ENCODE results near the gene CNOT4.

CNOT4 gene

DNA sequence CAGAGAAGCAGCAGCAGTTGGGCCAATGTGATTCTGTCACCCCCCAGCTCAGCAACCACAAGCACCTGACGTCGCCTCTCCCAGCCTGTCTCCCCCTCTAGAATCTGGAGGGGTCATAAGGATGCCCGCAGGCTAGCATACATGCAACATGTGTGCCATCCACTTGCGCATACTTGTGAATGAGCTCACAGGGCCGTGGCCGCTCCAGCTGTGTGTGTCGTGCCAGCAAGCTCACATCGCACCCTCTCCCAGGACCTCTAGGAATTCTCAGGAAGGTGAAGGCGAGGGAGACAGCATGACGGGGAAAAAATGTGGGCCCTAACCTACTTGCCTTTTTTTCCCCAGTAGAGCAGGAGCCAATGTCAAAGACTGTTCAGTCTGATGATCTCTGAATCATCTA, 195.9 kb downstream of the CNOT4 start:
- no peak overlapping the region for H3K27ac ChIP-seq (ENCODE audit: insufficient read depth, low read length, poor library complexity, severe bottlenecking)
- no peaks in the 10 kb centered on the region for H3K4me1 ChIP-seq (ENCODE audit: control insufficient read depth, insufficient read depth, low read length, poor library complexity, severe bottlenecking)
- no peak overlapping the region for H3K4me3 ChIP-seq (ENCODE audit: insufficient read depth, low read depth, low read length, poor library complexity, severe bottlenecking)
- H3K27me3 ChIP-seq (replicated peaks; ENCODE audit: control insufficient read depth, insufficient read depth, low read length, poor library complexity, severe bottlenecking), result no peaks in the 10 kb centered on the region
- H3K9me3 ChIP-seq (ENCODE audit: control insufficient read depth, low read length), result no peaks in the 10 kb centered on the region
- no peaks in the 10 kb centered on the region for H3K36me3 ChIP-seq (ENCODE audit: control insufficient read depth, insufficient read depth, low read length)
- no peak for DNase-seq
